Measurements from ENCODE around the gene GFOD1. TPM values are rescaled to one million over a fixed set of nuclear protein-coding genes. Genes with fewer than 3 reads are reported as not detected.

The GFOD1 gene
- polyA plus RNA-seq, 1 of the 3 experiments (the other 2 are of a cell fraction): 1.6 TPM

DNA sequence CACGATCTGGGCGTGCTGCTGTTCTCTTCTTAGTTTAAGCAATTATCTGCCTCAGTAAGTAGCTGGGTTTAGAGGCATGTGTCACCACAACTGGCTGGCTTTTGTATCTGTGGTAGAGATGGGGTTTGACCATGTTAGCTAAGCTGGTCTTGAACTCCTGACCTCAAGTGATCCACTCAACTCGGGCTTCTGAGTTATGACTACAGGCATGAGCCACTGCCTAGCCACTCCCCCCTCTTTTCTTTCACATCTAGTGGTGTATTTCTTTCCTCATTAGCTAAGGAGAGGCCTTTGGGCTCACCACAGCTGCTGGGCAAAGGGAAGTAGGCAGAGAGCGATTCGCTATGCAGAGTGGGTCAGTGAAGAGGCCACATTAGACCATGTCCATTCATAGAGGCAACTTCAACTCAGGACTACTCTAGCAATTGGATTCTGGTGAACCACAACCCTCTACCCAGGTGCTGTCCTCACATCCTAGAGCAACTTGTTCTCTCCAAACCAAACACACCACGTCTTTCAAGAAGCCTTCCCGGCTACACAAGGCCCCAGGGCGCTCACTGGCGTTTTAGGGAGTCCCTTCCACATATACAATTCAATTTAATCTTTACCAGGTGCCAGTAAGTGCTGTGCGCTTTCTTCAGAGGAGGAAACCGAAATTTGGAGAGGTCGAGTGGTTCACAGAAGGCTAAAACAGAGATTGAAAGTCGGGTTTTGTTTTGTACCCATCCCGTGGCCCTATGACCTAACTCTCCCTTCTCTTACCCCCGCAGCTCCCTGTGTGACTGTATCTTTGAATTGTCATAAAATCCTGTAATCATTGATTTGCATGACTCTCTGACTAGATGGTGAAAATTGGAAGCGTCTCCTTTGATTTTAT is 26.5 kb upstream of the GFOD1 start:
- CTCF ChIA-PET: no interaction called here
- WGBS (ENCODE audit: low lambda C conversion rate): 72% methylated on average over 16 of the region's 16 CpGs

More for the DNA sequence above, 26.5 kb upstream of the GFOD1 start:
- H3F3A ChIP-seq (replicated peaks; ENCODE audit: insufficient read depth): no peaks in the 10 kb centered on the region
- H3K4me2 ChIP-seq: no peak overlapping the region
- TF ChIP-seq SIN3A (IDR thresholded peaks at IDR 0.05; ENCODE audit: borderline replicate concordance, low read depth, low read length): no peak
- TF ChIP-seq, protein P1, sequence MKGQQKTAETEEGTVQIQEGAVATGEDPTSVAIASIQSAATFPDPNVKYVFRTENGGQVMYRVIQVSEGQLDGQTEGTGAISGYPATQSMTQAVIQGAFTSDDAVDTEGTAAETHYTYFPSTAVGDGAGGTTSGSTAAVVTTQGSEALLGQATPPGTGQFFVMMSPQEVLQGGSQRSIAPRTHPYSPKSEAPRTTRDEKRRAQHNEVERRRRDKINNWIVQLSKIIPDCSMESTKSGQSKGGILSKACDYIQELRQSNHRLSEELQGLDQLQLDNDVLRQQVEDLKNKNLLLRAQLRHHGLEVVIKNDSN (IDR thresholded peaks at IDR 0.05; ENCODE audit: borderline replicate concordance, low read depth): no peak
- no peak for TF ChIP-seq CHD2 (IDR thresholded peaks at IDR 0.05; ENCODE audit: low read length, partially characterized antibody)
- TF ChIP-seq FOSL2 (IDR thresholded peaks at IDR 0.05; ENCODE audit: borderline replicate concordance, low read depth): no peak
- TF ChIP-seq PBX3 (IDR thresholded peaks at IDR 0.05): no peak
- no peak for TF ChIP-seq YY1 (IDR thresholded peaks at IDR 0.05; ENCODE audit: low read depth)
- TF ChIP-seq REST (IDR thresholded peaks at IDR 0.05; ENCODE audit: low read depth, low read length): no peak
- TF ChIP-seq, protein P2, sequence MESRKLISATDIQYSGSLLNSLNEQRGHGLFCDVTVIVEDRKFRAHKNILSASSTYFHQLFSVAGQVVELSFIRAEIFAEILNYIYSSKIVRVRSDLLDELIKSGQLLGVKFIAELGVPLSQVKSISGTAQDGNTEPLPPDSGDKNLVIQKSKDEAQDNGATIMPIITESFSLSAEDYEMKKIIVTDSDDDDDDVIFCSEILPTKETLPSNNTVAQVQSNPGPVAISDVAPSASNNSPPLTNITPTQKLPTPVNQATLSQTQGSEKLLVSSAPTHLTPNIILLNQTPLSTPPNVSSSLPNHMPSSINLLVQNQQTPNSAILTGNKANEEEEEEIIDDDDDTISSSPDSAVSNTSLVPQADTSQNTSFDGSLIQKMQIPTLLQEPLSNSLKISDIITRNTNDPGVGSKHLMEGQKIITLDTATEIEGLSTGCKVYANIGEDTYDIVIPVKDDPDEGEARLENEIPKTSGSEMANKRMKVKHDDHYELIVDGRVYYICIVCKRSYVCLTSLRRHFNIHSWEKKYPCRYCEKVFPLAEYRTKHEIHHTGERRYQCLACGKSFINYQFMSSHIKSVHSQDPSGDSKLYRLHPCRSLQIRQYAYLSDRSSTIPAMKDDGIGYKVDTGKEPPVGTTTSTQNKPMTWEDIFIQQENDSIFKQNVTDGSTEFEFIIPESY (IDR thresholded peaks at IDR 0.05; ENCODE audit: borderline replicate concordance, low read depth): no peak
- TF ChIP-seq FOXJ3 (CRISPR knock-in tag; IDR thresholded peaks at IDR 0.05): no peak
- no peak for TF ChIP-seq TAF1 (IDR thresholded peaks at IDR 0.05; ENCODE audit: borderline replicate concordance, low read depth, low read length)
- TF ChIP-seq TCF12 (IDR thresholded peaks at IDR 0.05): no peak
- no peak for TF ChIP-seq TEAD4 (IDR thresholded peaks at IDR 0.05; ENCODE audit: borderline replicate concordance, insufficient read depth)
- H3K79me2 ChIP-seq (ENCODE audit: insufficient read depth): no peaks in the 10 kb centered on the region
- no peak overlapping the region for H3K27ac ChIP-seq (ENCODE audit: low read depth in 2 of 2, low read length in 1 of 2)
- H3K27me3 ChIP-seq (ENCODE audit: insufficient read depth): no peaks in the 10 kb centered on the region
- H3K36me3 ChIP-seq (replicated peaks in 1 of 2; ENCODE audit: control insufficient read depth in 1 of 2, insufficient read depth in 2 of 2, low read length in 1 of 2): no peaks in the 10 kb centered on the region
- no peaks in the 10 kb centered on the region for H3K9me2 ChIP-seq
- no peaks in the 10 kb centered on the region for H3K9me3 ChIP-seq
- H3K4me3 ChIP-seq (ENCODE audit: low read depth in 2 of 2, low read length in 1 of 2): no peak overlapping the region
- H4K20me1 ChIP-seq (ENCODE audit: insufficient read depth): no peaks in the 10 kb centered on the region
- H3K4me1 ChIP-seq (ENCODE audit: control insufficient read depth in 1 of 2, insufficient read depth in 2 of 2, low read depth in 1 of 2, low read length in 1 of 2): no peaks in the 10 kb centered on the region; a peak in 1 of 4 replicates
- POLR2A ChIA-PET: interaction anchor here (0.6 kb wide), 1 partner anchor 705 kb away, joined by 3 read pairs; no protein-coding TSS in a partner anchor
- DNase-seq: no peak
- no peak overlapping the region for H2AFZ ChIP-seq (ENCODE audit: low read depth)
- no peak overlapping the region for H3K9ac ChIP-seq
